Natural killer cell (primary cell): ENCODE results near the gene RBCK1. TPM values are rescaled to one million over a fixed set of nuclear protein-coding genes. Genes with fewer than 3 reads are reported as not detected.
"Not testable (repeated sequence)": the region's sequence is repeated elsewhere in the genome, so short reads cannot be mapped to it uniquely, and the experiment has no call there.

ENCODE experiments used
- ATAC-seq, 3 donors: fragments of 150-1000 bp in 2 of 3; fragments of 200-7000 bp in 1 of 3; cut with Tn5 transposase; 1 replicate in 1 of 3; 2 replicates in 2 of 3; pipeline ENCODE4 v1.10.0; 2021; ENCODE audit warnings: mild to moderate bottlenecking in 2 of 3, moderate library complexity in 2 of 3
- DNase-seq, 2 donors: peaks; one replicate each; pipeline versions ENCODE4 v3.0.0 to v3.0.0-alpha.2; 2013 to 2021; ENCODE audit warnings: mixed read lengths in 1 of 2
- H3K27ac ChIP-seq: one replicate; pipeline ENCODE4 v1.5.1; 2013; ENCODE audit warnings: mild to moderate bottlenecking, low read length
- H3K27me3 ChIP-seq: one replicate; pipeline ENCODE4 v1.6.1; 2013; ENCODE audit warnings: low read length; ENCODE audit not compliant: control insufficient read depth, insufficient read depth
- H3K36me3 ChIP-seq: one replicate; pipeline ENCODE4 v1.6.1; 2013; ENCODE audit warnings: low read length; ENCODE audit not compliant: control insufficient read depth, insufficient read depth
- H3K4me1 ChIP-seq: one replicate; pipeline ENCODE4 v1.6.1; 2013; ENCODE audit warnings: low read length; ENCODE audit not compliant: control insufficient read depth, insufficient read depth
- H3K4me3 ChIP-seq: one replicate; pipeline ENCODE4 v1.5.1; 2013; ENCODE audit warnings: low read length
- H3K9me3 ChIP-seq: one replicate; pipeline ENCODE4 v1.6.1; 2013; ENCODE audit warnings: low read length; ENCODE audit not compliant: control insufficient read depth, insufficient read depth
- H3K27ac Mint-ChIP-seq, 2 donors: one replicate each; pipeline ENCODE4 v1.8.0; 2022; ENCODE audit warnings: mild to moderate bottlenecking in 2 of 2, mixed read lengths in 2 of 2, moderate library complexity in 1 of 2
- H3K27me3 Mint-ChIP-seq, 2 donors: one replicate each; pipeline ENCODE4 v1.8.0; 2022; ENCODE audit warnings: low read depth in 2 of 2, mixed read lengths in 2 of 2
- H3K36me3 Mint-ChIP-seq: one replicate; pipeline ENCODE4 v1.8.0; 2022; ENCODE audit warnings: mixed read lengths
- H3K4me1 Mint-ChIP-seq, 2 donors: one replicate each; pipeline ENCODE4 v1.8.0; 2022; ENCODE audit warnings: mixed read lengths in 2 of 2
- H3K4me3 Mint-ChIP-seq: one replicate; pipeline ENCODE4 v1.8.0; 2022; ENCODE audit warnings: mild to moderate bottlenecking, moderate library complexity, mixed read lengths
- H3K9me3 Mint-ChIP-seq, 2 donors: one replicate each; pipeline ENCODE4 v1.8.0; 2022; ENCODE audit warnings: mixed read lengths in 2 of 2
- CTCF ChIP-seq: fragments of 200-600 bp; IDR thresholded peaks from one replicate; pipeline ENCODE4 v1.8.0; 2022; ENCODE audit warnings: antibody characterized with exemption
- WGBS: methylation state at CpG from one replicate; pipeline ENCODE4 v1.1.7; 2013; ENCODE audit warnings: missing lambda C conversion rate; ENCODE audit not compliant: insufficient coverage; 5-methylcytosine and 5-hydroxymethylcytosine counted together
- intact Hi-C: fragments of 100-400 bp; cut with micrococcal nuclease; formaldehyde crosslinking; loops from one replicate; pipeline ENCODE4 v1.14.2; 2022
- total RNA-seq, 4 donors: library from RNA; stranded (reverse); fragments of 120-200 nt in 1 of 4; gene quantifications; one replicate each; pipeline versions ENCODE4 v1.2.3 to v1.2.4, GENCODE V29; 2013 to 2022

Gene RBCK1
- total RNA-seq, 3 donors from 2014 or later (not counting 1 experiment from before 2014, with no cell fraction given) = 102 to 131 (median 104) TPM

DNA sequence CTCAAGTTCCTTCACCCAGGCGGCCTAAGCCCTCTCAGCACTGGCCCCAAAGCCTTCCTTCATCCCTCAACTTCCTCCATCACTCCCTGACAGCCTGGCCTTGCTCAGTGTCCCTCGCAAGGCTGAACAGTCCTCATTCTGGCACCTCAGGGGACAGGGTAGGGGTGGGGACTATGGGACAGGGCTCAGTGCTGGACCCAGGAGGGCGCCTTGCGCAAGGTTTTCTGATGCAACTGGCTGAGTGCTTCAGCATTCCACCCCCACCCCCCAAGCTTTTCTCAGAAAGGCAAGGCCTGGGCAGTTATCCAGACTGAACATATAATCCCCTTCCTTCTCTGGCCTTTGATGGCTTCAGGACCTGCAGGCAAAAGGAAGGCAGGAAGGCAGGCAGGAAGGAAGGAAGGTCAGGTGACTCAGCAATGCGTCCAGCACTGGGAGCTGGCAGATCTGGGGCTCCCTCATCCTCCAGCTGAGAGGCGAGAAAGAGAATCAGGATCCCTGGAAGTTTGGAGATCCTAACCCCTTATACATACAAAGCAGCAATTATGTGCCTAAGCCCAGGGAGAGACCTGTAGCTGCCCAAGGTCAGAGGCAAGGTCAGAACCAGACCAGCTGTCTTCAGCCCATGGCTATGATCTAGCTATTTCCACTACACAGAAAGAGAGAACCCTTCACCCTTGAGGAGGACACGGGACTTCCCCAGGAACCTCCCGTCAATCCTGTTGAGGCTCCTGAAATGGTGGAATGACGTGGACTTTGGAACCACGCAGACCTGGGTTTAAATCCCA lies 36.1 kb upstream of the RBCK1 start:
- intact Hi-C loops = no loop called here
- ATAC-seq (peak in 1 of 3 donors; percentile 64), DNase-seq (no peak)
- TF ChIP-seq CTCF = no peak
- H3K27me3 ChIP-seq = no peaks in the 10 kb centered on the region
- no peaks in the 10 kb centered on the region for H3K9me3 ChIP-seq
- H3K36me3 Mint-ChIP-seq = no peaks in the 10 kb centered on the region
- 77% methylated on average over 10 of the region's 10 CpGs for WGBS
- peaks cover 0 to 2% of the 10 kb centered on the region in 2 donors for H3K27me3 Mint-ChIP-seq
- H3K4me1 ChIP-seq = peaks cover 4% of the 10 kb centered on the region
- no peak overlapping the region for H3K27ac Mint-ChIP-seq
- no peak overlapping the region for H3K27ac ChIP-seq
- H3K9me3 Mint-ChIP-seq = no peaks in the 10 kb centered on the region
- H3K4me3 ChIP-seq = no peak overlapping the region
- no peak overlapping the region for H3K4me3 Mint-ChIP-seq
- no peaks in the 10 kb centered on the region for H3K36me3 ChIP-seq
- no peaks in the 10 kb centered on the region for H3K4me1 Mint-ChIP-seq

GRCh38 chr20:372543-373082 lies 35.5 kb upstream of the RBCK1 start:
- intact Hi-C loops, H3K4me3 Mint-ChIP-seq, H3K27me3 Mint-ChIP-seq, H3K4me3 ChIP-seq, H3K27me3 ChIP-seq, H3K27ac Mint-ChIP-seq, H3K36me3 ChIP-seq, DNase-seq, H3K36me3 Mint-ChIP-seq, H3K4me1 Mint-ChIP-seq, H3K4me1 ChIP-seq, H3K27ac ChIP-seq, H3K9me3 Mint-ChIP-seq, H3K9me3 ChIP-seq: not testable (repeated sequence)
- WGBS = 73% methylated on average over 11 of the region's 11 CpGs
- peak in 2 of 3 donors; percentile 15 to 55 for ATAC-seq

DNA sequence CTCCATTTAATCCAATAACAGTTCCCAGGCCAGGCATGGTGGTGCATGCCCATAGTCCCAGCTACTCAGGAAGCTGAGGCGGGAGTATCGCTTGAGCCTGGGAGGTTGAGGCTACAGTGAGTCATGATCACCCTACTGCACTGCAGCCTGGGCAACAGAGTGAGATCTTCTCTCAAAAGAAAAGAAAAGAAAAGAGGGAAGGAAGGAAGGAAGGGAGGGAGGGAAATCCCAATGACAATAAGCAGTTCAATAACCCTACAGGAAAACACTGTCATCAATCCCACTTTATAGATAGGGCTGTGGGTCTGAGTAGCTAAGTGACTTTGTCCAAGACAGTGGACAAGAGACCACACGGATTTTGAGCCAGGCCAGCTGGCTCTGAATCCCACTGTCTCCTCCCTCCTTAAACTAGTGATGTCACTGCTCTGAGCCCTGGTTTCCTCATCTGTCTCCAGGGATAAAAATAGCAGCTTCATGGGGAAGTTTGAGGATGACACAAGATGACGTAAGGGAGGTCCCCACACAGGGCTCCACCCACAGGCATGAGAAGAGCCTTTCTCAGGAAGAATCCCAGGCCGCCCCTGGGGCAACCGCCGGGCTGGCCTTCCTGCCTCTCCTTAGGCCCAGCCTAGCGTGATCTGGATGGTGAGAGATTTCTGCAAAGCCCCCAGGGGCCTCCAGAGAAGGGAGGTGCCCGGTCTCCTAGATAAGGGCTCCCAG lies 34.8 kb upstream of the RBCK1 start:
- no peak overlapping the region for H3K4me3 ChIP-seq
- ATAC-seq (peak in 1 of 3 donors; percentile 66), DNase-seq (no peak)
- H3K27me3 ChIP-seq = no peaks in the 10 kb centered on the region
- intact Hi-C loops = no loop called here
- no peaks in the 10 kb centered on the region for H3K36me3 Mint-ChIP-seq
- H3K9me3 Mint-ChIP-seq = no peaks in the 10 kb centered on the region
- no peak overlapping the region for H3K4me3 Mint-ChIP-seq
- 84% methylated on average over 9 of the region's 9 CpGs for WGBS
- no peak for TF ChIP-seq CTCF
- H3K9me3 ChIP-seq = no peaks in the 10 kb centered on the region
- peaks cover 4% of the 10 kb centered on the region for H3K4me1 ChIP-seq
- H3K27me3 Mint-ChIP-seq = peaks cover 0 to 2% of the 10 kb centered on the region in 2 donors
- H3K27ac Mint-ChIP-seq = no peak overlapping the region
- no peaks in the 10 kb centered on the region for H3K36me3 ChIP-seq
- H3K27ac ChIP-seq = no peak overlapping the region
- H3K4me1 Mint-ChIP-seq = no peaks in the 10 kb centered on the region

DNA sequence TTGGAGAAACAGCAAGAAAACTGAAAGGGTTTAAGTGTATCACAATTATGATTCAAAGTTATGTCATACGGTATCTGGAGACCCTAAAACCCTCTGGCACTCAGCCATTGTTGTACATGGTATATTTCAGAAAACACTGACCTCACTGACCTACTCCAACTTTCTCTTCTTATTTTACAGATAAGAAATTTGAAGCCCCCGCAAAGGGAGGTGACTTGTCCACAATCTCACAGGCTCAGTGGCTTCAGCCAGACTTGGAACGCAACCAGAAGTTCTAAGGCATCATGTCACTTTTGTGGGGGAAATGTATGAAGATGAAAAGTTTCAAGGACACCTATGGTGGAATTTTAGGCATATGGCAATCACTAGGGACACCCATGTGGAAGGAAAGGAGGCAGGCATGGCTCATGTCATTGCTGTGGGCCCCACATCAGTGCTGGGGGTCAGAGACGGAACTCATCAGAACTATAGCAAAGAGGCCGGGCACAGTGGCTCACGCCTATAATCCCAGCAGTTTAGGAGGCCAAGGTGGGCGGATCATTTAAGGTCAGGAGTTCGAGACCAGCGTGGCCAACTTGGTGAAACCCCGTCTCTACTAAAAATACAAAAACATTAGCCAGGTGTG lies 32.7 kb upstream of the RBCK1 start:
- ATAC-seq (no peak), DNase-seq (no peak)
- 93% methylated on average over 10 of the region's 10 CpGs for WGBS
- no peaks in the 10 kb centered on the region for H3K9me3 ChIP-seq
- Mint-ChIP-seq H3K9me3 (no peaks in the 10 kb centered on the region), H3K36me3 (no peaks in the 10 kb centered on the region), H3K4me1 (no peaks in the 10 kb centered on the region), H3K27me3 (no peaks in the 10 kb centered on the region), H3K4me3 (no peak overlapping the region), H3K27ac (no peak overlapping the region)
- H3K36me3 ChIP-seq = no peaks in the 10 kb centered on the region
- no peaks in the 10 kb centered on the region for H3K27me3 ChIP-seq
- intact Hi-C loops = no loop called here
- no peak overlapping the region for H3K4me3 ChIP-seq
- H3K4me1 ChIP-seq = peaks cover 8% of the 10 kb centered on the region
- no peak overlapping the region for H3K27ac ChIP-seq
- no peak for TF ChIP-seq CTCF
